Bronchial epithelial cell (primary cell): ENCODE measurements around the gene IGF2BP1. TPM values are rescaled to one million over a fixed set of nuclear protein-coding genes. Genes with fewer than 3 reads are reported as not detected.

Experiments used
- DNase-seq: peaks from one replicate; pipeline ENCODE4 v3.0.0-alpha.2; 2010; ENCODE audit warnings: low read depth
- FAIRE-seq: peaks from 2 replicates; lab custom pipeline; 2011; peaks lifted over from hg19 to GRCh38; lab: Jason Lieb, UNC
- H3K27me3 ChIP-seq: 2 replicates; pipeline ENCODE4 v1.5.1; 2011; ENCODE audit warnings: low read length; ENCODE audit not compliant: control insufficient read depth, insufficient read depth
- H3K36me3 ChIP-seq: 2 replicates; pipeline ENCODE4 v1.5.1; 2011; ENCODE audit warnings: low read length; ENCODE audit not compliant: control insufficient read depth, insufficient read depth
- H3K4me3 ChIP-seq: 2 replicates; pipeline ENCODE4 v1.5.1; 2011; ENCODE audit warnings: mild to moderate bottlenecking, low read depth, low read length, control low read depth
- total RNA-seq: library from RNA; depleted of rRNA; stranded (reverse); fragments of >200 nt; gene quantifications from 2 replicates; pipeline ENCODE4 v1.2.1, GENCODE V29; 2014
- TF ChIP-seq, protein P1 (sequence below): IDR thresholded peaks from 2 replicates; pipeline ENCODE4 v1.5.1; 2011; ENCODE audit warnings: mild to moderate bottlenecking, moderate library complexity, low read length, control low read depth, inconsistent platforms; ENCODE audit not compliant: insufficient read depth, severe bottlenecking

Gene IGF2BP1
- total RNA-seq, 1 donor from 2014 or later: not detected

GRCh38 chr17:48961516-48962233 lies 35.5 kb upstream of the IGF2BP1 start:
- Histone ChIP-seq H3K4me3 (no peak overlapping the region), H3K36me3 (no peaks in the 10 kb centered on the region), H3K27me3 (peaks cover 4% of the 10 kb centered on the region)
- TF ChIP-seq, protein P1, sequence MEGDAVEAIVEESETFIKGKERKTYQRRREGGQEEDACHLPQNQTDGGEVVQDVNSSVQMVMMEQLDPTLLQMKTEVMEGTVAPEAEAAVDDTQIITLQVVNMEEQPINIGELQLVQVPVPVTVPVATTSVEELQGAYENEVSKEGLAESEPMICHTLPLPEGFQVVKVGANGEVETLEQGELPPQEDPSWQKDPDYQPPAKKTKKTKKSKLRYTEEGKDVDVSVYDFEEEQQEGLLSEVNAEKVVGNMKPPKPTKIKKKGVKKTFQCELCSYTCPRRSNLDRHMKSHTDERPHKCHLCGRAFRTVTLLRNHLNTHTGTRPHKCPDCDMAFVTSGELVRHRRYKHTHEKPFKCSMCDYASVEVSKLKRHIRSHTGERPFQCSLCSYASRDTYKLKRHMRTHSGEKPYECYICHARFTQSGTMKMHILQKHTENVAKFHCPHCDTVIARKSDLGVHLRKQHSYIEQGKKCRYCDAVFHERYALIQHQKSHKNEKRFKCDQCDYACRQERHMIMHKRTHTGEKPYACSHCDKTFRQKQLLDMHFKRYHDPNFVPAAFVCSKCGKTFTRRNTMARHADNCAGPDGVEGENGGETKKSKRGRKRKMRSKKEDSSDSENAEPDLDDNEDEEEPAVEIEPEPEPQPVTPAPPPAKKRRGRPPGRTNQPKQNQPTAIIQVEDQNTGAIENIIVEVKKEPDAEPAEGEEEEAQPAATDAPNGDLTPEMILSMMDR: no peak
- peak; percentile 30 for DNase-seq
- FAIRE-seq: no peak

DNA sequence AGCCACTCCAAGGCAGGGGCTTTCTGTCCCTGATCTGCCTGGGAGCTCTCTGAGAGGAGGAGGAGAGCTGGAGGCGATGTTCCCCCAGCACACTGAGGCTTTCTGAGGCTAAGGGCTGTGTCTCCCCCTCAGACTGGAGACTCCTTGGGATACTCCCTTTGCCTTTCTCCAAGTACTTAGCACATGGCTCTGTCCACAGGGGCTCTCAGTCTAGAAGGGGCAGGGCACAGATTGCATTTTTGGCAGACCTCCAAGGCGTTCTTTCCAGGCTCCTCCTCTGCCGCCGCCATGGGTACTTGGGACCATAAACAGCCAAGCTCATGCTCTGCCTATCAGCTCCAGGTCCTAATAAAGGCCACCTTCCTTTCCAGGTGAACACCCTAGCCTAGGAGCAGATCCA lies 27.0 kb upstream of the IGF2BP1 start:
- no peak overlapping the region for H3K4me3 ChIP-seq
- H3K27me3 ChIP-seq: no peaks in the 10 kb centered on the region
- H3K36me3 ChIP-seq: no peaks in the 10 kb centered on the region
- TF ChIP-seq, protein P1: no peak
- DNase-seq: no peak
- FAIRE-seq: no peak

- Histone ChIP-seq H3K36me3 (no peaks in the 10 kb centered on the region), H3K4me3 (no peak overlapping the region), H3K27me3 (no peaks in the 10 kb centered on the region)
- TF ChIP-seq, protein P1: no peak
- FAIRE-seq (no peak), DNase-seq (no peak)
Measured at GRCh38 chr17:48970865-48971687, 26.1 kb upstream of the IGF2BP1 start.

GRCh38 chr17:48972749-48973097 lies 24.5 kb upstream of the IGF2BP1 start:
- no peak for DNase-seq
- Histone ChIP-seq H3K4me3 (no peak overlapping the region), H3K36me3 (no peaks in the 10 kb centered on the region), H3K27me3 (peaks cover 2% of the 10 kb centered on the region)
- FAIRE-seq: no peak
- TF ChIP-seq, protein P1: no peak

- no peak for FAIRE-seq
- Histone ChIP-seq H3K4me3 (no peak overlapping the region), H3K27me3 (peaks cover 2% of the 10 kb centered on the region), H3K36me3 (no peaks in the 10 kb centered on the region)
- TF ChIP-seq, protein P1: no peak
- DNase-seq: no peak
Measured at GRCh38 chr17:48973806-48974205, 23.4 kb upstream of the IGF2BP1 start.
